HepG2 (cell line): ENCODE results near the gene SNX19. TPM values are rescaled to one million over a fixed set of nuclear protein-coding genes. Genes with fewer than 3 reads are reported as not detected.

ENCODE experiments used
- ATAC-seq: fragments of 200-7000 bp; cut with Tn5 transposase; 3 replicates; pipeline ENCODE4 v1.9.1; 2020; ENCODE audit warnings: mild to moderate bottlenecking, moderate library complexity
- BruUV-seq: library from RNA; stranded (reverse); fragments of 400-500 nt; replicated peaks from 2 replicates; lab custom pipeline; 2021; lab: Mats Ljungman, UMichigan
- CTCF ChIA-PET: fragments of 300-600 bp; formaldehyde crosslinking; extraction: SDS; loops from one replicate; lab custom pipeline; 2021; ENCODE audit warnings: low total read pairs, inconsistent platforms, low intra/inter-chr PET ratio; lab: Yijun Ruan, JAX
- POLR2A ChIA-PET: fragments of 350-600 bp; sonication (Branson Sonifier 250); formaldehyde crosslinking; loops from one replicate; lab custom pipeline; 2020; ENCODE audit warnings: antibody characterized with exemption, inconsistent platforms; lab: Yijun Ruan, JAX
- DNase-seq: peaks from one replicate; pipeline ENCODE4 v3.0.0-alpha.2; 2015; ENCODE audit warnings: low spot score
- FAIRE-seq: peaks from 3 replicates; lab custom pipeline; 2011; peaks lifted over from hg19 to GRCh38; lab: Jason Lieb, UNC
- H2AFZ ChIP-seq: one replicate; pipeline ENCODE4 v1.6.1; 2011; ENCODE audit warnings: low read length, inconsistent platforms
- H3K27ac ChIP-seq: fragments of 300-600 bp; 3 replicates; pipeline ENCODE4 v1.8.0; 2011; ENCODE audit warnings: mixed run types, mild to moderate bottlenecking, mixed read lengths, low read length, inconsistent platforms; ENCODE audit not compliant: insufficient read depth; ENCODE audit errors: extremely low read length
- H3K27me3 ChIP-seq, 2 experiments: fragments of 200-600 bp in 1 of 2; 2 replicates in 1 of 2; 3 replicates in 1 of 2; pipeline versions ENCODE4 v1.6.0 to v1.8.0; 2011; ENCODE audit warnings: low read length in 2 of 2, mild to moderate bottlenecking in 2 of 2, moderate library complexity in 2 of 2, inconsistent platforms in 1 of 2; ENCODE audit not compliant: insufficient read depth in 2 of 2, control insufficient read depth in 1 of 2
- H3K36me3 ChIP-seq, 2 experiments: fragments of 200-600 bp in 1 of 2; replicated peaks in 1 of 2; 2 replicates in 1 of 2; 3 replicates in 1 of 2; pipeline versions ENCODE4 v1.5.1 to v1.8.0; 2011; ENCODE audit warnings: low read length in 2 of 2, inconsistent platforms in 1 of 2; ENCODE audit not compliant: insufficient read depth in 2 of 2, control insufficient read depth in 1 of 2
- H3K4me1 ChIP-seq: 2 replicates; pipeline ENCODE4 v1.5.1; 2012; ENCODE audit warnings: low read length, inconsistent platforms; ENCODE audit not compliant: insufficient read depth
- H3K4me2 ChIP-seq: 2 replicates; pipeline ENCODE4 v1.6.0; 2011; ENCODE audit warnings: low read depth, low read length, inconsistent platforms
- H3K4me3 ChIP-seq, 3 experiments: fragments of 200-600 bp in 1 of 3; sonication (generic), shearing (Covaris generic) in 1 of 3; replicated peaks in 1 of 3; 2 replicates each; pipeline ENCODE4 v1.5.1; 2011 to 2016; ENCODE audit warnings: low read length in 3 of 3, inconsistent platforms in 2 of 3, low read depth in 2 of 3, mild to moderate bottlenecking in 2 of 3, control low read depth in 1 of 3, mixed read lengths in 1 of 3; ENCODE audit not compliant: insufficient read depth in 1 of 3
- H3K79me2 ChIP-seq: one replicate; pipeline ENCODE4 v1.6.1; 2011; ENCODE audit warnings: low read length, inconsistent platforms; ENCODE audit not compliant: insufficient read depth
- H3K9ac ChIP-seq: 2 replicates; pipeline ENCODE4 v1.6.0; 2011; ENCODE audit warnings: mild to moderate bottlenecking, low read depth, low read length, inconsistent platforms; ENCODE audit not compliant: insufficient read depth
- H3K9me3 ChIP-seq: 2 replicates; pipeline ENCODE4 v1.5.1; 2012; ENCODE audit warnings: mild to moderate bottlenecking, low read length
- H4K20me1 ChIP-seq: 2 replicates; pipeline ENCODE4 v1.6.0; 2011; ENCODE audit warnings: inconsistent platforms, mild to moderate bottlenecking, low read length, moderate library complexity; ENCODE audit not compliant: insufficient read depth
- ELF3 ChIP-seq: IDR thresholded peaks from 2 replicates; pipeline ENCODE4 v1.6.1; 2016; ENCODE audit warnings: missing genetic modification reagents, missing compliant biosample characterization
- GRHL1 ChIP-seq: sonication (generic); formaldehyde crosslinking; conservative IDR thresholded peaks from 2 replicates; pipeline ENCODE4 v1.8.0; 2022; ENCODE audit warnings: missing genetic modification reagents
- IKZF1 ChIP-seq: fragments of 450-650 bp; IDR thresholded peaks from 2 replicates; pipeline ENCODE4 v1.7.1; 2016
- KAT7 ChIP-seq: IDR thresholded peaks from 2 replicates; pipeline ENCODE4 v1.6.1; 2018; ENCODE audit warnings: borderline replicate concordance, missing compliant biosample characterization
- KDM3A ChIP-seq: IDR thresholded peaks from 2 replicates; pipeline ENCODE4 v1.6.1; 2018; ENCODE audit warnings: low read depth, missing compliant biosample characterization
- KLF6 ChIP-seq: IDR thresholded peaks from 2 replicates; pipeline ENCODE4 v1.8.0; 2016; ENCODE audit warnings: missing biosample characterization, missing genetic modification reagents
- TAF1 ChIP-seq: sonication (generic); formaldehyde crosslinking; IDR thresholded peaks from 2 replicates; pipeline ENCODE4 v1.4.0; 2020; ENCODE audit warnings: missing genetic modification reagents
- TFAP4 ChIP-seq: sonication (generic); IDR thresholded peaks from 2 replicates; pipeline ENCODE4 v1.6.1; 2016; ENCODE audit warnings: low read depth, borderline replicate concordance
- TSC22D2 ChIP-seq: sonication (generic); formaldehyde crosslinking; IDR thresholded peaks from 2 replicates; pipeline ENCODE4 v1.5.1; 2020; ENCODE audit warnings: missing genetic modification reagents, mild to moderate bottlenecking, borderline replicate concordance
- ZNF337 ChIP-seq: sonication (generic); formaldehyde crosslinking; IDR thresholded peaks from 2 replicates; pipeline ENCODE4 v1.5.1; 2020; ENCODE audit warnings: missing genetic modification reagents, low read depth, mild to moderate bottlenecking, borderline replicate concordance
- ZNF639 ChIP-seq: conservative IDR thresholded peaks from 2 replicates; pipeline ENCODE4 v1.6.1; 2018; ENCODE audit warnings: missing genetic modification reagents
- ZNF780A ChIP-seq: sonication (generic); formaldehyde crosslinking; IDR thresholded peaks from 2 replicates; pipeline ENCODE4 v1.8.0; 2022; ENCODE audit warnings: mild to moderate bottlenecking, missing genetic modification reagents, moderate library complexity
- ZNF83 ChIP-seq: sonication (generic); formaldehyde crosslinking; IDR thresholded peaks from 2 replicates; pipeline ENCODE4 v1.4.0; 2020; ENCODE audit warnings: missing genetic modification reagents, mild to moderate bottlenecking, borderline replicate concordance
- WGBS: methylation state at CpG from one replicate; pipeline ENCODE4 v1.1.6; 2017; ENCODE audit warnings: low lambda C conversion rate; 5-methylcytosine and 5-hydroxymethylcytosine counted together
- in situ Hi-C: cut with HindIII; loops from 2 replicates; pipeline ENCODE4 v1.10.0; 2017; ENCODE audit warnings: low pct_unique_long_range_greater_than_20kb; ENCODE audit not compliant: extremely low pct_ligation_motif_present
- intact Hi-C: fragments of 100-400 bp; cut with micrococcal nuclease; formaldehyde crosslinking; loops from one replicate; pipeline ENCODE4 v1.10.0; 2022; ENCODE audit not compliant: unreplicated experiment
- polyA plus RNA-seq, 8 experiments: library from polyadenylated mRNA; depleted of rRNA in 3 of 8; stranded (reverse) in 7 of 8; unstranded in 1 of 8; fragments of >200 nt; fragmentation: Illumina TruSeq in 4 of 8; extraction: Trizol in 4 of 8; gene quantifications; 2 replicates each; pipeline versions ENCODE4 v1.2.1 to v1.2.3, GENCODE V29; 2011 to 2016; ENCODE audit warnings: low read depth in 4 of 8, missing spikeins in 1 of 8, mixed read lengths in 1 of 8; ENCODE audit not compliant: insufficient read depth in 1 of 8
- total RNA-seq, 5 experiments: library from RNA; depleted of rRNA; stranded (reverse); fragments of >200 nt; fragmentation: Illumina TruSeq; extraction: Trizol; gene quantifications; 2 replicates each; pipeline ENCODE4 v1.2.3, GENCODE V29; 2016; ENCODE audit warnings: low read depth in 1 of 5

SNX19 gene
- total and polyA plus RNA-seq, 2 of the 13 experiments (the other 11 are each of a cell fraction or from before 2014, with no cell fraction given): 0.13 to 0.27 TPM

GRCh38 chr11:130828741-130829140 lies 87.5 kb downstream of the SNX19 start:
- no peak overlapping the region for H2AFZ ChIP-seq
- intact Hi-C loops: no loop called here
- in situ Hi-C loops: loop anchor here (10.0 kb wide), 1 partner anchor 394 kb away; no protein-coding TSS in a partner anchor
- no peak overlapping the region for H3K4me2 ChIP-seq
- BruUV-seq: no TSS peak
- H3K36me3 ChIP-seq: no peaks in the 10 kb centered on the region
- H3K79me2 ChIP-seq: no peaks in the 10 kb centered on the region
- no peak overlapping the region for H3K27ac ChIP-seq
- ChIA-PET POLR2A (no interaction called here), CTCF (interaction anchor here (1.3 to 1.9 kb wide), 2 partner anchors 394 to 397 kb away, joined by 3 to 18 read pairs; no protein-coding TSS in a partner anchor)
- FAIRE-seq (no peak), ATAC-seq (no peak), DNase-seq (no peak)
- no peak overlapping the region for H3K4me3 ChIP-seq
- no peaks in the 10 kb centered on the region for H3K4me1 ChIP-seq
- H4K20me1 ChIP-seq: no peaks in the 10 kb centered on the region
- H3K9me3 ChIP-seq: no peaks in the 10 kb centered on the region
- H3K27me3 ChIP-seq: peaks cover 2 to 13% of the 10 kb centered on the region in 2 experiments; a peak in 4 of 5 replicates
- TF ChIP-seq KDM3A (CRISPR knock-in tag) (no peak), ZNF780A (no peak), ELF3 (no peak), ZNF337 (CRISPR knock-in tag) (no peak), GRHL1 (CRISPR knock-in tag) (no peak), TSC22D2 (CRISPR knock-in tag) (no peak), IKZF1 (no peak), KLF6 (CRISPR knock-in tag) (no peak), TAF1 (CRISPR knock-in tag) (no peak), KAT7 (CRISPR knock-in tag) (no peak), ZNF83 (CRISPR knock-in tag) (no peak), ZNF639 (CRISPR knock-in tag) (no peak), TFAP4 (no peak)
- WGBS: 14% methylated on average over 7 of the region's 7 CpGs
- no peak overlapping the region for H3K9ac ChIP-seq
